Measurements from ENCODE around the gene PTPRM. TPM values are rescaled to one million over a fixed set of nuclear protein-coding genes. Genes with fewer than 3 reads are reported as not detected.

PTPRM gene
- total and polyA plus RNA-seq, 2 experiments from 2014 or later = 1.6 to 5.3 TPM

DNA sequence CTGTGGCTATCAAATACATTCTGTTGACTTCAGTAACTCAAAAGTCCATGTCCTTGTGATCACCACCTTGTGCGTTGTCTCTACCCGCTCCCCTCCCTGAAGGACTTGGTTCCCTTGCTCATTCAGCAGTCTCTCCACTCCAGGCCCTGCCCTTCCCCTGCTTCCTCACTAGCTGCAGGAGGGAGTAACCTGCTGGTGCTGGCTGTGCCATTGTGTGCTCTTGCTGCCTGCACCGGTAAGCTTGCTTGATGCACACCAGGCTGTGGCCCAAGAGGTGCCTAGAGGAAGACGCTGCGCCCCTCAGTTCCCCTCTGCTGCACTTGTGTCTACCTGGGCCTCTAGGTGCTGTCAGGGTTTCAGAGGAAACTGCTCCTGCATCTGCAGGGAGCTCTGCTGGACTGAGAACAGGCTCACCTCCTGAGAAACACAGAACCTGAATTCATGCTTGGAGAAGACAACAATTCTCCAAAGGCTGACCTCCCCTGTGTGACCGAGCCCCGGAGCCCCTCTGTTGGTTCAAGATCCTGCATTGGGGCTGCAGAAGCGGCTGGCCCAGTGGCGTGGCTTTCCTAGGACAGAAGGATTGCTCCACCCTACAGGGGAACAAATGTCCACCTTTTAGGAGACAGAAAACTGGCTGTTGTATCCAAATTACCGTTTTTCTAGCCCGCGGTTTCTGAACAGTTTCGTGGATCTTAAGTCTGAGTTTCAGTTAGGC, 33.6 kb downstream of the PTPRM start (continued):
- TF ChIP-seq, protein P1, sequence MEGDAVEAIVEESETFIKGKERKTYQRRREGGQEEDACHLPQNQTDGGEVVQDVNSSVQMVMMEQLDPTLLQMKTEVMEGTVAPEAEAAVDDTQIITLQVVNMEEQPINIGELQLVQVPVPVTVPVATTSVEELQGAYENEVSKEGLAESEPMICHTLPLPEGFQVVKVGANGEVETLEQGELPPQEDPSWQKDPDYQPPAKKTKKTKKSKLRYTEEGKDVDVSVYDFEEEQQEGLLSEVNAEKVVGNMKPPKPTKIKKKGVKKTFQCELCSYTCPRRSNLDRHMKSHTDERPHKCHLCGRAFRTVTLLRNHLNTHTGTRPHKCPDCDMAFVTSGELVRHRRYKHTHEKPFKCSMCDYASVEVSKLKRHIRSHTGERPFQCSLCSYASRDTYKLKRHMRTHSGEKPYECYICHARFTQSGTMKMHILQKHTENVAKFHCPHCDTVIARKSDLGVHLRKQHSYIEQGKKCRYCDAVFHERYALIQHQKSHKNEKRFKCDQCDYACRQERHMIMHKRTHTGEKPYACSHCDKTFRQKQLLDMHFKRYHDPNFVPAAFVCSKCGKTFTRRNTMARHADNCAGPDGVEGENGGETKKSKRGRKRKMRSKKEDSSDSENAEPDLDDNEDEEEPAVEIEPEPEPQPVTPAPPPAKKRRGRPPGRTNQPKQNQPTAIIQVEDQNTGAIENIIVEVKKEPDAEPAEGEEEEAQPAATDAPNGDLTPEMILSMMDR (conservative IDR thresholded peaks at IDR 0.05; ENCODE audit: low read depth in 2 of 2) = no peak
- TF ChIP-seq, protein P2, sequence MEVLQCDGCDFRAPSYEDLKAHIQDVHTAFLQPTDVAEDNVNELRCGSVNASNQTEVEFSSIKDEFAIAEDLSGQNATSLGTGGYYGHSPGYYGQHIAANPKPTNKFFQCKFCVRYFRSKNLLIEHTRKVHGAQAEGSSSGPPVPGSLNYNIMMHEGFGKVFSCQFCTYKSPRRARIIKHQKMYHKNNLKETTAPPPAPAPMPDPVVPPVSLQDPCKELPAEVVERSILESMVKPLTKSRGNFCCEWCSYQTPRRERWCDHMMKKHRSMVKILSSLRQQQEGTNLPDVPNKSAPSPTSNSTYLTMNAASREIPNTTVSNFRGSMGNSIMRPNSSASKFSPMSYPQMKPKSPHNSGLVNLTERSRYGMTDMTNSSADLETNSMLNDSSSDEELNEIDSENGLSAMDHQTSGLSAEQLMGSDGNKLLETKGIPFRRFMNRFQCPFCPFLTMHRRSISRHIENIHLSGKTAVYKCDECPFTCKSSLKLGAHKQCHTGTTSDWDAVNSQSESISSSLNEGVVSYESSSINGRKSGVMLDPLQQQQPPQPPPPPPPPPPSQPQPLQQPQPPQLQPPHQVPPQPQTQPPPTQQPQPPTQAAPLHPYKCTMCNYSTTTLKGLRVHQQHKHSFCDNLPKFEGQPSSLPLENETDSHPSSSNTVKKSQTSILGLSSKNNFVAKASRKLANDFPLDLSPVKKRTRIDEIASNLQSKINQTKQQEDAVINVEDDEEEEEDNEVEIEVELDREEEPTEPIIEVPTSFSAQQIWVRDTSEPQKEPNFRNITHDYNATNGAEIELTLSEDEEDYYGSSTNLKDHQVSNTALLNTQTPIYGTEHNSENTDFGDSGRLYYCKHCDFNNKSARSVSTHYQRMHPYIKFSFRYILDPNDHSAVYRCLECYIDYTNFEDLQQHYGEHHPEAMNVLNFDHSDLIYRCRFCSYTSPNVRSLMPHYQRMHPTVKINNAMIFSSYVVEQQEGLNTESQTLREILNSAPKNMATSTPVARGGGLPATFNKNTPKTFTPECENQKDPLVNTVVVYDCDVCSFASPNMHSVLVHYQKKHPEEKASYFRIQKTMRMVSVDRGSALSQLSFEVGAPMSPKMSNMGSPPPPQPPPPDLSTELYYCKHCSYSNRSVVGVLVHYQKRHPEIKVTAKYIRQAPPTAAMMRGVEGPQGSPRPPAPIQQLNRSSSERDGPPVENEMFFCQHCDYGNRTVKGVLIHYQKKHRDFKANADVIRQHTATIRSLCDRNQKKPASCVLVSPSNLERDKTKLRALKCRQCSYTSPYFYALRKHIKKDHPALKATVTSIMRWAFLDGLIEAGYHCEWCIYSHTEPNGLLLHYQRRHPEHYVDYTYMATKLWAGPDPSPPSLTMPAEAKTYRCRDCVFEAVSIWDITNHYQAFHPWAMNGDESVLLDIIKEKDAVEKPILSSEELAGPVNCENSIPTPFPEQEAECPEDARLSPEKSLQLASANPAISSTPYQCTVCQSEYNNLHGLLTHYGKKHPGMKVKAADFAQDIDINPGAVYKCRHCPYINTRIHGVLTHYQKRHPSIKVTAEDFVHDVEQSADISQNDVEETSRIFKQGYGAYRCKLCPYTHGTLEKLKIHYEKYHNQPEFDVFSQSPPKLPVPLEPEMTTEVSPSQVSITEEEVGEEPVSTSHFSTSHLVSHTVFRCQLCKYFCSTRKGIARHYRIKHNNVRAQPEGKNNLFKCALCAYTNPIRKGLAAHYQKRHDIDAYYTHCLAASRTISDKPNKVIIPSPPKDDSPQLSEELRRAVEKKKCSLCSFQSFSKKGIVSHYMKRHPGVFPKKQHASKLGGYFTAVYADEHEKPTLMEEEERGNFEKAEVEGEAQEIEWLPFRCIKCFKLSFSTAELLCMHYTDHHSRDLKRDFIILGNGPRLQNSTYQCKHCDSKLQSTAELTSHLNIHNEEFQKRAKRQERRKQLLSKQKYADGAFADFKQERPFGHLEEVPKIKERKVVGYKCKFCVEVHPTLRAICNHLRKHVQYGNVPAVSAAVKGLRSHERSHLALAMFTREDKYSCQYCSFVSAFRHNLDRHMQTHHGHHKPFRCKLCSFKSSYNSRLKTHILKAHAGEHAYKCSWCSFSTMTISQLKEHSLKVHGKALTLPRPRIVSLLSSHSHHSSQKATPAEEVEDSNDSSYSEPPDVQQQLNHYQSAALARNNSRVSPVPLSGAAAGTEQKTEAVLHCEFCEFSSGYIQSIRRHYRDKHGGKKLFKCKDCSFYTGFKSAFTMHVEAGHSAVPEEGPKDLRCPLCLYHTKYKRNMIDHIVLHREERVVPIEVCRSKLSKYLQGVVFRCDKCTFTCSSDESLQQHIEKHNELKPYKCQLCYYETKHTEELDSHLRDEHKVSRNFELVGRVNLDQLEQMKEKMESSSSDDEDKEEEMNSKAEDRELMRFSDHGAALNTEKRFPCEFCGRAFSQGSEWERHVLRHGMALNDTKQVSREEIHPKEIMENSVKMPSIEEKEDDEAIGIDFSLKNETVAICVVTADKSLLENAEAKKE (CRISPR knock-in tag; IDR thresholded peaks at IDR 0.05) = no peak
- TF ChIP-seq ZNF114 (CRISPR knock-in tag; IDR thresholded peaks at IDR 0.05) (no peak), JUNB (IDR thresholded peaks at IDR 0.05; ENCODE audit: unreplicated experiment) (no peak), POLR2AphosphoS5 (IDR thresholded peaks at IDR 0.05; ENCODE audit: low read depth) (no peak)

DNA sequence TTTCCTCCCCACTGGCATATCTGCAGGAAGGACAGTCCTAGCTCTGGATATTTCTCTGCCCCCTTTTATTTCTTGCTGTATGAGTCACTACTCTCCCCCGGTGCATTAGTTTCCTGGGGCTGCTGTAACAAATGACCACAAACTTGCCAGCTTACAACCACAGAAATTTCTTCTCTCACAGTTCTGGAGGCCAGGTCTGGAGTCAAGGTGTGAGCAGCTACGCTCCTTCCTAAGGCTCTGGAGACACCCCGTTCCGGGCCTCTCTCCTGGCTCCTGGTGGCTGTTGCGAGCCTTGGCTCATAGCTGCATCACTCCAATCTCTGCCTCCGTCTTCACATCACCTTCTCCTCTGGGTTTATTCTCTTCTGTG, 34.1 kb downstream of the PTPRM start:
- Histone ChIP-seq H3K4me2 (no peak overlapping the region), H3K27ac (ENCODE audit: low read depth) (no peak overlapping the region), H3K27me3 (ENCODE audit: insufficient read depth) (no peaks in the 10 kb centered on the region), H2AFZ (0 out of 2 replicates have a peak overlapping the region, but pooled peaks have one; percentile 39), H4K20me1 (replicated peaks; ENCODE audit: insufficient read depth) (no peaks in the 10 kb centered on the region), H3K4me1 (ENCODE audit: insufficient read depth) (peaks cover 23% of the 10 kb centered on the region), H3K4me3 (no peak overlapping the region), H3F3A (replicated peaks; ENCODE audit: low read depth) (no peaks in the 10 kb centered on the region), H3K79me2 (replicated peaks; ENCODE audit: insufficient read depth) (no peaks in the 10 kb centered on the region), H3K9me2 (ENCODE audit: insufficient read depth) (no peaks in the 10 kb centered on the region), H3K36me3 (ENCODE audit: insufficient read depth) (no peaks in the 10 kb centered on the region)
- Mint-ChIP-seq H3K4me3 (no peak overlapping the region), H3K27ac (no peak overlapping the region), H3K4me1 (peaks cover 54% of the 10 kb centered on the region), H3K36me3 (ENCODE audit: low read depth) (no peaks in the 10 kb centered on the region), H3K9me3 (no peaks in the 10 kb centered on the region), H3K27me3 (ENCODE audit: insufficient read depth, low read depth, poor library complexity) (peaks cover 3% of the 10 kb centered on the region)
- peak; percentile 58 for ATAC-seq
- peak; percentile 48 for DNase-seq (ENCODE audit: low spot score)
- TF ChIP-seq, protein P3, sequence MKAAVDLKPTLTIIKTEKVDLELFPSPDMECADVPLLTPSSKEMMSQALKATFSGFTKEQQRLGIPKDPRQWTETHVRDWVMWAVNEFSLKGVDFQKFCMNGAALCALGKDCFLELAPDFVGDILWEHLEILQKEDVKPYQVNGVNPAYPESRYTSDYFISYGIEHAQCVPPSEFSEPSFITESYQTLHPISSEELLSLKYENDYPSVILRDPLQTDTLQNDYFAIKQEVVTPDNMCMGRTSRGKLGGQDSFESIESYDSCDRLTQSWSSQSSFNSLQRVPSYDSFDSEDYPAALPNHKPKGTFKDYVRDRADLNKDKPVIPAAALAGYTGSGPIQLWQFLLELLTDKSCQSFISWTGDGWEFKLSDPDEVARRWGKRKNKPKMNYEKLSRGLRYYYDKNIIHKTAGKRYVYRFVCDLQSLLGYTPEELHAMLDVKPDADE (IDR thresholded peaks at IDR 0.05) = no peak
- TF ChIP-seq, protein P2 (CRISPR knock-in tag; IDR thresholded peaks at IDR 0.05) = no peak
